GM11168 (cell line): ENCODE results near the gene CERS6.

Experiments used
- in situ Hi-C: fragments of 300-500 bp; cut with MboI; formaldehyde crosslinking; loops from one replicate; pipeline ENCODE4 v1.12.0; 2022; ENCODE audit warnings: low sequenced_read_pairs; ENCODE audit not compliant: unreplicated experiment

The CERS6 gene

GRCh38 chr2:168560817-168561499, 104.9 kb downstream of the CERS6 start:
- in situ Hi-C loops: no loop called here

DNA sequence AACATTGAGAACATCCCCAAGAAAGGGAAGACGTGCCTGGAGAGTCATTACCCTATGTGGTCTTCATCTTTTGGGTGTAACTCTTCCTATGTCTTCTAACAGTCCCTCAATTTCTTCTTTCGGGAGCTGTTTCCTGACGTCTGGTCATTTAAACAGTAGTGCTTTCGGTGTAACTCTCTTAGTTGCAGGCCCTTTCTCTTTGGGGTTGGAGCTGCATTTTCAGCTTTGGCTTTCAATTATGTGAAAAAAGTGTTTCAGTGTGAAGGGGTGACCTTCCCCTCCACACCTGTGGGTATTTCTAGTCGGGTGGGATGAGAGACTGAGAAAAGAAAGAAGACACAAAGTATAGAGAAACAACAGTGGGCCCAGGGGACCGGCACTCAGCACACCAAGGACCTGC, 105.9 kb downstream of the CERS6 start:
- in situ Hi-C loops: no loop called here

GRCh38 chr2:168562971-168563370, 106.9 kb downstream of the CERS6 start:
- in situ Hi-C loops: no loop called here

- in situ Hi-C loops: no loop called here
Measured at GRCh38 chr2:168564641-168565040, 108.6 kb downstream of the CERS6 start.

DNA sequence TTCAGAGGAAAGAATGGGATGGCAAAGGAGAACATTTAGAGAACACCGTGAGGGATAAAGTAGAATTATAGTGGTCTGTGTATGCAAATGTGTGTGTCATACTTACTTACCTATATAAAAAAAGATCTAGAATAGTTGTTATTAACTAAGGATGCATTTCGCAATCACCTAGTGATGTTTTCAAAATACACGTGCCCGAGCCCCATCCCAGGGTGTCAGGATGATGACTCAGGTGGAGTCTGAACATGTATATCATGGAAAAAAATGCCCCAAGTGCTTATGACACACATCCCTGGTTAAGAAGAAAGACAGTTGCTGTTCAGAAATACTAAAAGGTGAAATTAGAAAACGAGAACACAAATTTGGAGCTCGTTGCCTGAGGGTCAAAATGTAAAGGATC, 109.0 kb downstream of the CERS6 start:
- in situ Hi-C loops: no loop called here

DNA sequence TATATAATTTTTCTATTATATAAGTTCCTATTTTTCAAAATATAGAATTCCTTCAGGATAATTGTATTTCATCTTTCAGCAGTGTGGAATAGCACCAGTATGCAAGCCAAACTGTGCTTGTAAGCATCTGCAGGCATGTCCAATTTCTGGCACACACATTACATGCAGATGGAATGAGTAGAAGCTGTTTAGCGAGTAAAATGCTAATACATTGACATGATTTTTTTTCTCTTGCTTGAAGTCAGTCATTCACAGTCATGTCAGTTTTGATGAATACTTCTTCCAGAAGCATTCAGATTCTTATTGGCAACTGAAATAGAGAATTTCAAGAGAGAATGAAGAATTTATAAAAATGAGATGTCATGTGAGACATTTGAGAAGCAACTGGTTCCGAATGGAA, 109.4 kb downstream of the CERS6 start:
- in situ Hi-C loops: no loop called here

DNA sequence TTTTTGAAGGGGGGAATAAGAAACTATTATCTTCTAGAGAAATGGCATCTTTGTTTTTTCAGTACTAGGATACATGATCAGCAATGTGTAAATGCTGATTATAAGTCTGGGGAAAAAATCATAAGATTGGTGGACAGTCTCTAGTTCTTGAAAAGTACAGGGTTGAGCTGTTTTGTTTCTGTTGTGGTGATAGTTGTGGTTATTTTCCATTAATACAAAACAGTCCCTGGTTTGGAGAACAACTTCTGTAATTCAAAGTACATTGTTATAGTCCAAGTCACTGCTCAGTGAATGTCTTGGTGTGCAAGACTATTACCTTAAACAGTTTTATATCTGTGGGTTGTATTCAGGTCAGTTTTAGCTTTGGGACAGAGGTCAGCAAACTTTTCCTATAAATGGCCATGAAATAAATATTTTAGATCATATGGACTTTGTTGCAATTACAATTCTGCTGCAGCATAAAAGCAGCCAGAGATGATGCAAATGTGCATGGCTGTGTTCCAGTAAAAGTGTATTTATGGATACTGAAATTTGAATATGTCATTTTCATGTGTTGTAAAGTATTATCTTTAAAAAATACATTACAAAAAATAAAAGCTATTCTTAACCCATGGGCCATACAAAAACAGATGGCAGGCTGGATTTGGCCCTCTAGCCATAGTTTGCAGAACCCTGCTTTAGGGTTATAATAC, 111.0 kb downstream of the CERS6 start:
- in situ Hi-C loops: no loop called here

DNA sequence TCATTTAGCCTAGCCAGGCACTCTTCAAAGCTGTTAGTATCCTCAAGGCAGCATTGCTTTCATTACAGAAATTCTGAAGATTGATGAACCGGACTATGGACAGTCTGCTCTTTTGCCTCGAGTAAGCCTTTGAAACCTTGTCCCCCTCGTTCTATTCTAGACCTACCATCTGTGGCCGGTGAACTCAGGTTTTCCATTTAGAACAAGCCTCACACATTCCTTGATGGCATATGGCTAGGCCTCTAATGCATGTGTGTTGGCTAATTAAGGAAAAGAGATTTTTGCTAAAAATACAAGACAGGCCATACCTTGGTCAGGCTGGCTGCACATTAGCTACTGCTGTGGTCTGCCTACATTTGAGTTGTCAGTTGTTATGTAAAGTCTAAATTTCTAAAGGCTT, 111.8 kb downstream of the CERS6 start:
- in situ Hi-C loops: no loop called here

GRCh38 chr2:168568476-168569267, 112.6 kb downstream of the CERS6 start:
- in situ Hi-C loops: no loop called here

GRCh38 chr2:168571061-168571460, 115.0 kb downstream of the CERS6 start:
- in situ Hi-C loops: no loop called here

GRCh38 chr2:168573128-168573903, 117.2 kb downstream of the CERS6 start:
- in situ Hi-C loops: no loop called here

DNA sequence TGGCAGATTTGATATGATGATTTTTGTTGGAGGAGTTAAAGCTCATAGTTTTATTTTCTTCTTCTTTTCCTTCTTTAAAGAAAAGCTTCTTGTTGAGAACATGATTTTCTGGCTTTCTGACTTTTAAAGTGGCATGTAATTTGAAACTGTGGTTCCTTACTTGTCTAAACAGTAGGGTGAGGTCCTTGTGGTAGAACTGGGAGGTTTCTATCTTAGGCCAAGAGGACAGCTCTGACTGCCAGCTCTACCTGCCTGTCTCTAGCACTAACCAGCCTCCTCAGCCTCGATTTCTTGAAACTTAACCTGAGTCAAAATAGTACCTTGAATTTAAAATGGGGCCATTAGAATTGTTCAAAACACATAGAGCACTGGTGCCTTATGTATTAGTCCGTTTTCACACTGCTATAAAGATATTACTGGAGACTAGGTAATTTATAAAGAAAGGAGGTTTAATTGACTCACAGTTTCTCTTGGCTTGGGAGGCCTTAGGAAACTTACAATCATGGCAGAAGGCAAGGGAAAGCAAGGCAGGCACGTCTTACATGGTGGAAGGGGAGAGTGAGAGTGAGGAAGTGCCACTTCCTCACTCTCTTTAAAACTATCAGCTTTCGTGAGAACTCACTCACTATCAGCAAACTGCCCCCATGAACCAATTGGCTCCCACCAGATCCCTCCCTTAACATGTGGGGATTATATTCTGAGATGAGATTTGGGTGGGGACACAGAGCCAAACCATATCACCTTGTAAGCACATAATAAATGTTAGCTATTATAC, 119.0 kb downstream of the CERS6 start:
- in situ Hi-C loops: no loop called here

- in situ Hi-C loops: no loop called here
Measured at GRCh38 chr2:168577885-168578284, 121.8 kb downstream of the CERS6 start.

- in situ Hi-C loops: no loop called here
Measured at GRCh38 chr2:168583064-168583709, 127.1 kb downstream of the CERS6 start.

DNA sequence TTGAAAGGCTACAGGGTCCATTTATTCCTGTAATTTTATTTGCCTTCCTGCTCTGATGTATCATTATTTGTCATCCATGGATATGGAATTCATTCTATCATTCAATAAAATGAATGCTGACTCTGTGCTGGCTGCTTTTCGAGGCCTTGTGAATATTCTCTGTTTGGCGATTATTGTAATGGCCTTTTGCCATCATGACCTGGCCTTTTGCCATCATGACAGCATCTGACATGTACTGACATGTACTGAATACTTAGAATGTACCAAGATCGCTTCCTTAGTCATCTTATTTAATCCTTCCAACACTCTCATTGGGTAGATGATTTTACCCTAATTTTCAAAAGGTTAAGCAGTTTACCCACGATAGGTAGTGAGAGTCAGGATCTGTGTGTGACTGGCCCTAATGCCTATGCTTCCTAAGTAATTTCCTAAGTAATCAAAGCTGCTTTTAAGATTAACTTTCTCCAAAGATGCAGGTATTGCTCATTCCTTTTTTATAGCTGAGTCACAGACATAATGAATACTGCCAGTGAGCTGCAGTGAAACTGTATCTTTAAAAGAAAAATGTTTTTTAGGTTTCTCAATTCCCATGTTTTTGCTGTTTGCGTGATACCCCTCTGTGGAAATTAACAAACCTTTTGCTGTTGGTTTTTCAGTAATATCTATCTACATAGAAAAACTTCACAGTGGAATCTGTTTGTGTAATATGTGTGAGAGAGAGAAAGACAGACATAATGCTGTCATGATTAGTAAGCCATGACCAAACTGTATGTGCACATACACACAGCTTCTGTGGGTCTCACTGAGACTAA, 127.8 kb downstream of the CERS6 start:
- in situ Hi-C loops: no loop called here

GRCh38 chr2:168584911-168585310, 128.8 kb downstream of the CERS6 start:
- in situ Hi-C loops: no loop called here

DNA sequence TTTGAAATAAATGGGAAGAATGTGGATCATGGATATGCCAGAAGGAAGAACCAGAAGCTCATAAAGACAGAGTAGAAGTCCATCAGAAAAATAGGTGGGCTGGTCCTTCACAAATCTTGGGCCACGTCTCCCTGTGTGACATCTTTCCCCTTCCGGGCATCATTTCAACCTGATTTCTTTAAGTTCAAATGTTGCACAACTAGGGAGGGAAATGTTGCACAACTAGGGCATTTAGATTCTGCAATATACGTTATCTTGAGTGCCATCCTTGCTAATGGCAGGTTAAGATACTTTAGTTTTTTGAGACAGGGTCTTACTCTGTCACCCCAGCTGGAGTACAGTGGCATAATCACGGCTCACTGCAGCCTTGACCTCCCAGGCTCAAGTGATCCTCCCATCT, 129.6 kb downstream of the CERS6 start:
- in situ Hi-C loops: no loop called here

DNA sequence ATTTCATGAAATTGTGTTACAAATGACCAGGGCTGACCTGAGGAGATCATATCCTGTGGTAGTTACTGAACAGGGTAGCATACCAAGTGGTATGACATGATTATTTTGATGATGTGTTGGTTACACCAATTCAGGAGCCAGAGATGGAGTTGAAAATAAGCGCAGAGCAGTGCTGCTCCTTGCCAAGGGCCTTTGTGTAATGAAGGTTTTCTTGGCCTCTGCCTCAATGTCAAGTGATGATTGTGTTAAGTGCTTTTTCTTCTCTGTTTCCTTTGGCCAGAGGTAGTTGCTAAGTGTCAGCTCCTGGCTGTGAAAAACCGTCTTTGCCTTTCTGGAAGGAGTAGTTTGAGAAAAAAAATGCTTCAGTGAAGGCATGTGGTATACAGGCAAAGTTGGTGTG, 131.2 kb downstream of the CERS6 start:
- in situ Hi-C loops: no loop called here
